GM19240 (cell line): ENCODE results near the gene NRGN.
A peak's percentile ranks its signal among the peaks of the same experiment; 100 is the strongest.

Source experiments
- DNase-seq: peaks from one replicate; pipeline ENCODE4 v3.0.0; 2011; ENCODE audit warnings: low spot score; ENCODE audit not compliant: insufficient read length

Gene NRGN

GRCh38 chr11:124738713-124739478, 846 bp upstream of the NRGN start:
- DNase-seq, result no peak

- no peak for DNase-seq
Measured at GRCh38 chr11:124740277-124740882, 638 bp downstream of the NRGN start.

GRCh38 chr11:124742555-124742954, 2.8 kb downstream of the NRGN start:
- no peak for DNase-seq

GRCh38 chr11:124743050-124743449, 3.3 kb downstream of the NRGN start:
- DNase-seq, result no peak

DNA sequence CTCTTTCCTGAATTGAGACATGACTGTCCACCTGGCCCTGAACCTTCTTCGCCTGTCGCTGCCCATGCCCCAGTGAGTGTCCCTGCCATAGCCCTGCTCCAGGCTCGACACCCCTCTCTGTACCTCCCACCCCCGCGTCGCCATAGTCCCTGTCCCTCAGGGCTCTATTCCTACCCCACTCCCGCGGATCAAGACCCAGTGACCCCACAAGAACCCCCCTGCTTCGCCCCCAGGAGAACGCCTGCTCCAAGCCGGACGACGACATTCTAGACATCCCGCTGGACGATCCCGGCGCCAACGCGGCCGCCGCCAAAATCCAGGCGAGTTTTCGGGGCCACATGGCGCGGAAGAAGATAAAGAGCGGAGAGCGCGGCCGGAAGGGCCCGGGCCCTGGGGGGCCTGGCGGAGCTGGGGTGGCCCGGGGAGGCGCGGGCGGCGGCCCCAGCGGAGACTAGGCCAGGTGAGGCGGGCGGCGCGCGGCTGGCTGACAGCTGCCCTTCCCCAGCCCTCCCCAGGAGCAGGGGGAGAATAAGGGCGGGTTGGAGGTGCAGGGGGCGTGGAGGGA, 5.6 kb downstream of the NRGN start:
- no peak for DNase-seq

- DNase-seq, result no peak
Measured at GRCh38 chr11:124745835-124746620, 6.3 kb downstream of the NRGN start.

GRCh38 chr11:124746621-124747243, 7.0 kb downstream of the NRGN start:
- DNase-seq, result peak; percentile 98

- DNase-seq, result no peak
Measured at GRCh38 chr11:124747406-124748099, 7.8 kb downstream of the NRGN start.

DNA sequence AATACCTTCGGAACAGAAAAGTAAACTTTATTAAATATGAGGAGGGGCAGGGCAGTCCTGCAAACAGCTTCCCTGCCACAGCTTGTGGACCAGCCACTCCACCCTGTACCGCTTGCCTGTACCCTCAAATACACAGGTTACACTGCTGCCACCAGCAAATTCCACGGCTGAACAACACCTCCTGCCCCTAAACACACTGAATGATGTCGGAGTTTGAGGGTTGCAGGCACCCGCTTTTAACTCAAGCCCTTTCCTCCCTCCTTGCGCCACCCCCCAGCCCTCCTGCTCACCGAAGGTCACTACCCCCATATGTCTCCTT, 8.3 kb downstream of the NRGN start:
- DNase-seq, result no peak

- no peak for DNase-seq
Measured at GRCh38 chr11:124748481-124749343, 9.0 kb downstream of the NRGN start.

DNA sequence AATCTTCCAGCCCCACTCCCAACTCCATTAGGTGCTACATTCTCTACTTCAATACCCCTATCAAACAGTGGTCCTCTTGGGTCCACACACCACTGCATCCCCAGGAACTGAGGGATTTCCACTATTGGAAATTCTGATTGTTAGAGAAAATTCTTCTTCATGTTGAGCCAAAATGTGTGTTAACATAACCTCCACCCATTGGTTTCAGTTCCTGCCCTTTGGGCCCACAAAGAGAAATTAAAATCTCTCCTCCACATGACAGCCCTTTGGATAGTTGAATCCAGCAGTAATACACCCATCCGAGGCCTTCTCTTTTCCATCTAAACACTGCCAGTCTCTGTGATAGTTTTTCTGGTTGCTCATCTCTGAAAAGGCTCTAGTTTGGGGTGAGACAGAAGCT, 10.2 kb downstream of the NRGN start:
- DNase-seq, result no peak

DNA sequence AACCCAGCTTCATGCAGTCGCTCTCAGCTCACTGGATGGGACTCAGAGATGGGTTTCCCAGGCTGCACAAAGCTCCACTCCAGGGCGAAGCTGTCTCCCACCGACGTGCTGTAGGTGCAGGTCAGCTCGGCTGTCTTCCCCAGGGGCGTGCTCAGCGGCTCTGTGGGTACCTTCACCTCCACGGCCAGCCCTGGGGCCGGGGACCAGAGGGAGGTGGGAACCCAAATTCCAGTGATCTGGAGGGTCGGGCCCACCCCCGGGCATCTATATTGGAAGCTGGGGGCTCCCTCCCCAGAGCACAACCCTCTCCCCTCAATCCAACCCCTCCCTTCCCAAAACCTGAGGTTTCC, 11.6 kb downstream of the NRGN start:
- DNase-seq, result no peak

DNA sequence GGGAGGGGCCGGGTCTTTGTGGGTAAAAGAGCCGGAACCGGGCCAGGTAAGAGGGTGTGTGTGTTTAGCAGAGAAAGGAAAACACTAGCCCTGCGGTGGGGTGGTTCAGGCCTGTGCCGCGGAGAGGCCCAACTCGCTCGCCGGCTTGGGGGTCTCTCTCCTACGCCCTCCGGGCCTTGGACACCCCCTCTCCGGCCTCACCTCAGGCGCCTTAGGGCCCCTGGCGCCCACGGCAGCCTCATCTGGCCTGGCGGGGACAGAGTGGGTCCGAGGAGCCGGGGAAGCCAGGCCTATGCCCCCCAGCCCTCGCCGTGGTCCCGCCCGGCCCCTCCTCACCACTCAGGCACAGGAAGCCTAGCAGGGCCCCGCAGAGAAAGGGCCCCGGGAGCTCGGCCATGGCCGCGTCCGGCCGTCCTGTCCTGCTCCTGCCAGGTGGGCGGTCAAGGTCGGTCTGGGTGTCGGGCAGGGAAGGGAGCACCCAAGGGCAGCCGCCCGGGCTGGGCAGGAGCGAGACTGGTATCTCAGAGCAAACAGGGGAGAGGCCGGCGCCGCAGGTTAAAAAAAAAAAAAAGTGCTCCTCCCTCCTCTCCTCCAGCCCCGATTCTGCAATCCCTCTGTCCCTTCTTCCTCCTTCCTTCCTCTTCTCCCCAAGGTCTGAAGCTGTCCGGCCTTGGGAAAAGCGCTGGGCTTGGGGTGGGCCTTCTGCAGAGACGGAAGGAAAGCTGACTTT, 12.2 kb downstream of the NRGN start, which contains the start of gene VSIG2:
VSIG2 (minus strand) TSS at position 515 of the 730 bp plus-strand sequence; CDS start at position 397, 118 bp downstream.
- no peak for DNase-seq

DNA sequence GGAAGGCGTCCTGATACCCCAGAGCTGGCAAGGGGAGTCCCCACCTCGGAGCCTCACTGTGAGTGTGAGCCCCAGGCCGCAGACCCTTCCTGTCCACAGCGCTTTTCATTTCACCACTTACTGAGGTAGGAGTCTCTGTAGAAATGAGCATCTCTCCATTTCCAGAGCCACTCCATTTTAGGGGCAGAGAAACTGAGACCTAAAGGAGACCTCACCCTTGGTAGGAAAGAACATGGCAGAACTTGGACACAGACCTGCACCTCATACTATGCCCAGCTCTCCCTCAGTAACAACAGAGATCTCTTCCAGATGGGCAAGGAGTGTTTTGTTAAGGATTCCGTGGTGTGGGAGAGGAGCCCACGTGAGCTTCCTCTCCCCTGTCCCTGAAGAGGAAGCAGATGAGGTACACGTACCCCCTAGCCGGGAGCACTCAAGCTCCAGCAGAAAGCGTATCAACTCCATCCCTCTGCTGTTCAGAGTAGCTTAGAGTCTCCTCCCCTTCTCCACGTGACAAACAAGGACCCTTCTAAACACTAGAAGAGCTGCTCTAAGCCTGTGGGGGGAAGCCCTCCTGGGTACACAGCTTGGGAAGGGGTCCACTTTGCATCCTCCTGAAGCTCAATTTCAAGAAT, 12.8 kb downstream of the NRGN start:
- DNase-seq, result no peak

DNA sequence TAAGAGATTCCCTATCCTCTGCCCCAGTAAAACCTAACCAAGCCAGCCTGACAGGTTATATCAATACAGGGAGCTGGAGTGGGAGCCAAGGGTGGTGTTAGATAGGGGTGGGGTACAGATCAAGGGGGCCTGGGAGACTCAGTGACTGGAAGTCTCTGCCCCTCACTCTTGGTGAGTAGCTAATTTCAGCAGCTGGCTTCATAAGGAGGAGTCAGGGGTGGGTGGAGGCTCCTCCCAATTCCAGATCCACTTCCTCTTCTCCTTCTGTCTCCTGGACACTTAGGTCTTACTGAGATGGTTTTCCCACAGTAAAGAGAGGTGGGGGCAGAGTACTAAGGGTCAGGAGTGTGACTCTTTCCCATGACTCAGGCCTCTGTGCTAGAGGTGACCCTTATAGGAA, 13.5 kb downstream of the NRGN start:
- DNase-seq, result no peak

DNA sequence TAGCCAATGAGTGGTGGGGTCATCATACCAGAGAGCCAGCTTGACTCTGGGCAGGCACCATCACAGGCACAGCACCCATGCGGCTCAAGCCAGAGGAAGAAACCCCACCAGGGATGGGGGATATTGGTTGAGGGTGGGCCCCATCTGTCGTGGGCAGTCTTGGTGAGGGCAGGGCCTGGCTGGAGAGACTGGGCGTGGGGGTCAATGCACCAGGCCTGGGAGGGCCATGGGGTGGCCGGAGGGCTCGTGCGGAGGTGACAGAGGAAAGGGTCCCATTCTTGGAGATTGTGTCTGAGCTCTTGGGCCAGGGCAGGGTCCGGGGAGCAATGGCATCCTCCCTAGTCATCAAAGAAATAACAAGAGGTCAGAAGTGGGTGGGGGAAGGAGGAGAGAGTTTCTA, 13.9 kb downstream of the NRGN start:
- no peak for DNase-seq

DNA sequence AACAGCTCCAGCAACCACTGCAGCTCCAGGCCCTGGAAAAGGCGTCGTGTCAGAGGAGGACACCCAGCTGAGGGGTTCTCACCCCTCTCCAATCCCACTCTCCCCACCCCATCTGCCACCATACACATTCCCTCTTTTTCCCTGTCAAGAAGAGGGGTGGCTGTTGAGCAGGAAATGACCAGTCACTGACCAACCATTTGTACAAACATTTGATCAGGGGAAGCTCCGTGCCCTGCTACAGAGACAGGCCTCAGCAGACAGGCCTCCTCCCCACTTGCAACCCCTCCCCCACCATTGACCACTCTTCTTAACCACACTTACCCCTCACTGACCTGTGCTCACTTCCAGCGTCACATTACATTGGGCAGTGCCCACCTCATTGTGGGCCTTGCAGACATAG, 14.6 kb downstream of the NRGN start:
- DNase-seq, result no peak

DNA sequence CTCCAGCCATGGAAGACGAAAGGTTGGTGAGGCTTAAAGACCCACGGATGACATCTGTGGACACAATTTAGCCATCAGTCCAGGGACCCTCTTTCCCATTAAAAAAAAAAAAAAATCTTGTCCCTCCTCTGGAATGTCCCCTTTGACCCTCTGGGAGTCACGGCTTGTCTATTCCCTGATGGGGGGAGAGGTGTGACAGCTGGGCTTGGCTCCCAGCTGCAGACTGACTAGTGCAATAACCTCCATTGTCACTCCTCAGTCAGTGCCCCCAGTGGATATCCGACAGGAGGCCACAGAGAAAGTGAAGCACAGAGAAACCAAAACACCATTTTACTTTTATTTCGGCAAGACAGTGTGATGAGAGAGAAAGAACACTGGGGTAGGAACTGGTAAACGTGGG, 15.0 kb downstream of the NRGN start:
- no peak for DNase-seq
